HG03460 (cell line): ENCODE data around the gene RSRP1.
"Not testable (repeated sequence)": the region's sequence is repeated elsewhere in the genome, so short reads cannot be mapped to it uniquely, and the experiment has no call there.

Experiments
- ATAC-seq: cut with Tn5 transposase; IDR thresholded peaks from one replicate; pipeline ENCODE4 v1.9.1; 2021; ENCODE audit not compliant: unreplicated experiment

RSRP1 gene

DNA sequence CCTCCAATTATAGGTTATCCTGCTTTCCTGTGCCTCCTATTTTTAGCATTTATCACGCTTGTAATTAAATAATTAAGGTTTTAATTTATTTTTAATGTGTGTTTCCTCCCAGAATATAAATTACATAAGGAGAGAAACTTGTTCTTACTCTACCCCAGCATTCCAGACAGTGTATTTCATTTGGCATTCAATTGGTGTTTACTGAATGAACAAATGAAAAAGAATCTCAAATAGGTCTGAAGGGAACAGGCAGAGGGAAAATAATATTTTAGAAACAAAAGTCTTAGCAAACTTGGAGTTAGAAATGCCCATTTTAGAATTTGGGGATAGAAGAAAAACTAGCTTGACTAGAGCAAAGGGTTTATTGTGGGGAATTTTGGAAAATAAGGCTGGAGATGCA lies 9.9 kb upstream of the RSRP1 start:
- no peak for ATAC-seq

DNA sequence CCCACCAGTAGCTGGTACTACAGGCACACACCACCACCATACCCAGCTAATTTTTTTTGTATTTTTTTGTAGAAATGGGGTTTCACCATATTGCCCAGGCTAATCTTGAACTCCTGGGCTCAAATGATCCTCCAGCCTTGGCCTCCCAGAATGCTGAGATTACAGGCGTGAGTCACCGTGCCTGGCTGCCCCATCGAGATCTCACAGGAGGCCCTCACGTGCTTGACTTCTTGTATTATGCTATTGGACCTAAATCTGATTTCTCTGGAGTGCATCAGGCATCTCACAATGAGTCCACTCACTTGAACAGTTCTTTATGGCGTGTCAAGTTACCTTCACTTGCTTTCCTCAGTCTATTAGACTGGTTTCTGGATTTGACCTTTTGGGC lies 9.3 kb upstream of the RSRP1 start:
- no peak for ATAC-seq

DNA sequence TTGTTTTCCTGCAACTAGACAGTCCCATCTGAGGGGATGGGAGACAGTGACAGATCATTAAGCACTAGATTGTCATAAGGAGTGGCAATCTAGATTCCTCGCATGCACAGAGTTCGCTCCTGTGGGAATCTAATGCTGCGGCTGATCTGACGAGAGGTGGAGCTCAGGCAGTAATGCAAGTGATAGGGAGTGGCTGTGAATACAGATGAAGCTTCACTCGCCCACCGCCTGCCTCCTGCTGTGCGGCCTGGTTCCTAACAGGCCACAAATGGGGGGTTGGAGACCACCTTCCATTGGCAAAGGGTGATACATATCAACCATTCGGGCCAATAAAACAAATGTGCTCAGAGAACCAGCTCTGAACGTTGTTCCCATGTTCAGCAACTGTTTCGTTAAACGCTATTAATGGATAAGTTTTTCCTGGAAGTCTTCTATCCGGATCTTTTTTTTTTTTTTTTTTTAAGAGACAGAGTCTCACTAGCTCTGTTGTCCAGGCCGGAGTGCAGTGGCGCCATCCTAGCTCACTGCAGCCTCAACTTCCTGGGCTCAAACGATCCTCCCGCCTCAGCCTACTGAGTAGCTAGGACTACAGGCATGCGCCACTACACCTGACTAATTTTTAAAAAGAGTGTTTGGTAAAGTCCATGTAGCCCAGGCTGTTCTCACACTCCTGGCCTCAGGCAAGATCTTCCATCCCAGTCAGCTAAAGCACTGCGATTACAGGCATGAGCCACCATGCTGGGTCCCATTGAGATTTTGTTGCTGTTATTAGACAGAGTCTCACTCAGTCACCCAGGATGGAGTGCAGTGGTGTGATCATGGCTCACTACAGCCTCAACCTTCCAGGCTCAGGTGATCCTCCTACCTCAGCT lies 8.7 kb upstream of the RSRP1 start:
- no peak for ATAC-seq

GRCh38 chr1:25253911-25254310 lies 6.7 kb upstream of the RSRP1 start:
- ATAC-seq: no peak

- ATAC-seq: peak; percentile 44
Observed at GRCh38 chr1:25247829-25248754, 838 bp upstream of the RSRP1 start.

DNA sequence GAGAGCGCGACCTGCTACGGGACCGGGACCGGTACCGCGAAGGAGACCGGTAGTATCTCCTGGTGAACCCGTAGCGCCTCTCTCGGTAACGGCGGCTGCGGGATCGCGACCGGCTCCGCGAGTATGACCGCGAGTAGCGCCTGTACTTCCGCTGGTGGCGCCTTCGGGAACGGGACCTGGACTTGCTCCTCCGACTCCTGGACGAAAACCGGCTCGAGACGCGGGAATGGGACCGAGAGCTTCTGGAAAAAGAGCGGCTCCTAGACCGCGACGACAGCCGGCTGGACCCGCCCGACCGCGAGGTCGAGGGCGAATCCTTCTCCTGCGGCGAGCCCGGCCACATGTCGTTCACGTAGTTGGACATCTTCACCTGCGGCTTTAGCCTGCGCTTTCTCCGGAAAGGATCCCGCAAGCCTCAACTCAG lies 642 bp downstream of the RSRP1 start:
- no peak for ATAC-seq

DNA sequence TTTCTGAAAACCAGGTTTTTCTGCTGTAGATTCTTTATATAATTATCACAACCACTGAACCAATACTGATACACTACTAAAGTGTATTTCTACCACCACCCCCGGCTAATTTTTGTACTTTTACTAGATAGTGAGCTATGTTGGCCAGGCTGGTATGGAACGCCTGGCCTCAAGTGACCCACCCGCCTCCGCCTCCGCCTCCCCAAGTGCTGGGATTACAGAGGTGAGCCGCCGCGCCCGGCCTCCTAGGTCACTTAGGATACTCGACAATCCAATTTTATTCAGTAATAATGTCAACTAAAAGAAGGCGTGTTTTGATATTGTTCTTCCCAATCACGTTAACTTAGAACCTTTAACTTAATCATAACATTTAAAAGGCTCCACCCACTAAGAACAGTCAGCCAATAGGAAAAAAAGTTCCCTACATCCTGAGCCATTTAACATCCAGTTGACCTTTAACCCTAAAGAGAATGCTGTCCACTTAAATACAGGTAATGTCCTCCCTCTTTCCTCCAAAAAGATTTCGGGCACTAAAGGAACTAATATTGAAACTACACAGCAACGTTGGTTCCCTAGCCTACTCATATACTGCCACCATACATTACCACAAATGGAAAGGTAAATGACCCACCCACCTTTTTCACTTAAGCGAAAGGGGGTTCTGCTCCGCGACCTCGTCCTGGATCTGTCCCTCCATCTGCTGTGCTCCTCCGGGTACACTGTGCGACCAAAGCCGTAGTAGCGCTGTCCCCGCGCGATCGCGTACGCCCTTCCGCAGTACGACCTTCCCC lies 1.2 kb downstream of the RSRP1 start:
- ATAC-seq: no peak

DNA sequence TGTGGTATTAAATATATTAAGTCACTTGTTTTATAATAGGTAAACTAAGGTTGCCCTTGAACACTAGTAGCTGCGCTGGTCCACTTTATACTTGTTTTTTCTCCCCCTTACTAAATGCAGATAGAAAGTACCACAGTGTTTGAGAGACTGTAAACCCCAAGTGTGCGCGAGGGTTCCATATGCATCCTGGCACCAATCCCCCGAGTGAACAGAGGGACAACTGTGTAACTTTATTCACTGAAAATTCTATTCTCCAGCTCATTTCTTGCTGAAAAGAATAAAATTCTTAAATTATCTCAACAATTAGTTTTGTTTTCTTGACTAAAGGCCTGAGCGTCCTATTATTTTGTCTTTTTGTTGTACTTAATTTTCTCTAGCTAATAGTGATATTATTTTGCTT lies 1.9 kb downstream of the RSRP1 start:
- ATAC-seq: no peak

- no peak for ATAC-seq
Observed at GRCh38 chr1:25243907-25244306, 3.3 kb downstream of the RSRP1 start.

GRCh38 chr1:25239681-25240541 lies 7.3 kb downstream of the RSRP1 start:
- ATAC-seq: peak; percentile 60

DNA sequence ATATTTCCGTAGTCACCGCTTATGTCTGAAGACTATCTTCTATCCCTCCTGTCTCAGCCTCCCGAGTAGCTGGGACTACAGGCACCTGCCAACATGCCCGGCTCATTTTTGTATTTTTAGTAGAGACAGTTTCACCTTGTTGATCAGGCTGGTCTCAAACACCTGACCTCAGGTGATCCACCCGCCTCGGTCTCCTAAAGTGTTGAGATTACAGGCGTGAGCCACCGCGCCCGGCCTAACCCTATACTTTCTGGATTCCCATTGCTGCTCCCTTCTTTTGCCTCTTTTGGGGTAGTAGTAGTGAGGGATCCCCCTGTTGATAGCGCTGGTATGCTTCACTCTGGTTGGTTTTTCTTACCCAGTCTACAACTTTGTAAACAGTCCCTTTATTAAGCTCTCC lies 9.2 kb downstream of the RSRP1 start:
- no peak for ATAC-seq

- not testable (repeated sequence) for ATAC-seq
Observed at GRCh38 chr1:25236261-25236660, 11.0 kb downstream of the RSRP1 start.

- ATAC-seq: not testable (repeated sequence)
Observed at GRCh38 chr1:25235411-25235810, 11.8 kb downstream of the RSRP1 start.

DNA sequence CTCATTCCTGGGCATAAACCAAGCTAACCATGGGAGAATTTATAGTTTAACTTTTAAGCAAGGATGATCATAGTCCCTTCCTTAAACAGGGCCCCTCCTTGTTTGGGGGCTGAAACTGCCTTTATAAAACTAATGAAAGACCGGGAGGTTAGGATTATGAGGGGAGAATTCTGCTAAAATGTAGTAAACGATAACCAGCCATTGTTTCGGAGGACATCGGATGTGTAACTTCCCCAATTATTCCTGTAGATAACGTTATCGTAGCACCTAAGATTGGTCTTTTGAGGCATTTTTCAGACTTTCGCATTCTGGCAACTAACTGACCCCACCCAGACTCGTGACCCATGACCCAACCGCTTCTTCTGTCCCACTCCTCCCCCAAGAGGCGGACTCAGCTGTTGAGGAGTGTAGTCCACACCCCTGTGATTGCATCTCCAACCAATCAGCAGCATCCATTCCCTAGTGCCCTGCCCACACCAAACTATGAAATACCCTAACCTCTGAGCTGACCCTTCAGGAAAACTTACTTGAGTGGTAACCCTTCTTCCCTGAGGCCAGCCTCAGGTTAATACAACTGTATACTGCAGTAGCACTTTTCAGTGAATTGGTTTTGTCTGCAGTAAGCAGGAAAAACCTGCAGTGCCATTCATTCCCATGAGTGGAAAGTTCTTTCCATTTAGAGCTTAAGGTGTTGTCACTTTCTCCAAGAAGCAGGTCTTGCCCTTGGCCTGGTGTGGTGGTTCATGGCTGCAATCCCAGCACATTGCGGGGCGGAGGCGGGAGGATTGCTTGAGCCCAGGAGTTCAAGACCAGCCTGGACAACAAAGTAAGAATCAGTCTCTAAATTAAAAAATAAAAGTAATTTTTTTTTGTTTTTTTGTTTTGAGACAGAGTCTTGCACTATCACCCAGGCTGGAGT lies 14.1 kb downstream of the RSRP1 start:
- ATAC-seq: peak; percentile 53

DNA sequence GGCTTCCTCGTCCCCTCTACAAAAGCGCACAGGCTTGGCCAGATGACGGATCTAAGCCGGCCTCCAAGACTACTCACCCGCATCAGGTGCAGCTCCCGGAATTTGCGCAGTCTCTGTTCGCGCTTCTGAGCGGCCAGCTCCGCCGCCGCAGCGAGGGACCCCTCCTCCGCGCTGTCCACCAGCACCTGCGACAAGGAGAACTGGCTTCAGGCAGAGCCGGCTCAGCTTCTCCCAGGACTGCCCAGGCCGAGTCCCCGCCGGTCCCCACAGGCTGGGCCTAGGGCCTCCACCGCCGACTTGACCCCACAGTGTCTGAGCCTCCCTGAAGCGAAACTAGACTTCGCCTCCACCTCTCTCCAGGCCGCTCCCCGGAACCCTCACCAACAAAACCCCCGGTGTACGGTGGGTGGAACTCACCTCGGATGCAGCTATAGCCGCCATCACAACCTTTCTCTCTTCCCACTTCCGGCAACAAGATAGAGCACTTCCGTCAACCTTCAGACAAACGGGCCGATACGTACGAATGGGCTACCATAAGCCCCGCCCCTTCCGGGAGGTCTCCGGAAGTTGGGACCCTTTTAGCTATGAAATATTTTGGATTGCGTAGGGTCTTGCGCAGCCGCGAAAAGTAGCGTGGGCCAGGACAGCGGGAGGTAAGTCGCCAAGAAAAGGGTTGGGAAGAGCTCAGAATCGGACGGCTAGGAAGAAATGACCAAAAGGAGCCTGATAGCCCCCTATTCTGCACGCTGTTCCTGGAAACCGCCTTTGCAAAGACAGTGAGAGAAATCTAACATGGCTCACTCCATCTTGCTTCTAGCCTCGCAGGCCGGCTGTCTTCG lies 15.0 kb downstream of the RSRP1 start, which contains the start of gene SYF2:
Gene SYF2, minus strand, starts transcription at position 476 of the 839 bp plus-strand sequence. Its CDS starts 35 bp downstream, at position 441.
- peak; percentile 73 for ATAC-seq

DNA sequence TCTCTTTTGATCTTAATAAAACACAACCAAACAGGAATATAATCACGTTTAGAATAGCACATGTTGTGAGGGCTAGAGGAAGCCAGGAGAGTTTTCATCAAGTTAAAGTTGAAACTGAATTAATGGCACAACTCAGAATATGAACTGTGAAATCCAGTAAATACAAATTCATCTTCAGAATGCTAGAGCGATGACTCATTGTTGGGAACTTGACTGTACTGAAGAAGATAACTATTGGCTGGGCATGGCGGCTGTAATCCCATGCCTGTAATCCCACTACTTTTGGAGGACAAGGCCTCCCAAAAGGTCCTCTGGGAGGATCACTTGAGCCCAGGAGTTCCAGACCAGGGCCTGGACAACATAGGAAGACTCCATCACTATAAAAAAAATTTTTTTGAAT lies 23.8 kb downstream of the RSRP1 start:
- ATAC-seq: no peak

DNA sequence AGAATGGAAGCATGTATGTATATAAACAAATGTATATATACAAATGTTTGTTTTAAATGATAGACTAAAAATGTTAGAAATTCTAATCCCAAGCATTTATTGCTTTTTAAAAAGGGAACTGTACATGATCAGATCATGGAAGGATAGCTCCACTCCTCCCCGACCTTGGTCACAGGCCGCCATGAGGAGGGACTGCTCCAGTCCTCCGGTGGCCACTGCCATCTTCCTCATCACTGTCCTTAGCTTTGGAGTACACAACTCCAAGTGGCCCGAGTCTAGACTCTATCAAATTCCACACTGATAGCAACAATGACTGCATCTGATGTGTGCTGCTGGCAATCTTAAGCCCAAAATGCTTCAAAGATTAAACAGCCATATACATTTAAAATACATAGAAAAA lies 24.6 kb downstream of the RSRP1 start:
- ATAC-seq: no peak

GRCh38 chr1:25220666-25221065 lies 26.6 kb downstream of the RSRP1 start:
- ATAC-seq: no peak
